Measurements from ENCODE around the gene MEF2C. TPM values are rescaled to one million over a fixed set of nuclear protein-coding genes. Genes with fewer than 3 reads are reported as not detected.

Gene MEF2C
- total RNA-seq, 1 donor from 2014 or later: under 0.01 TPM

GRCh38 chr5:88816195-88816594, 66.8 kb downstream of the MEF2C start:
- H3K4me3 ChIP-seq (ENCODE audit: low read depth, low read length): no peak overlapping the region
- no peaks in the 10 kb centered on the region for H3K36me3 ChIP-seq (ENCODE audit: control insufficient read depth, insufficient read depth, low read length)
- no peaks in the 10 kb centered on the region for H3K27me3 ChIP-seq (ENCODE audit: control insufficient read depth, insufficient read depth, low read length)
- FAIRE-seq (no peak), DNase-seq (ENCODE audit: low read depth) (no peak)
- no peak for TF ChIP-seq CTCF (IDR thresholded peaks at IDR 0.05; ENCODE audit: insufficient read depth, low read length, severe bottlenecking)

GRCh38 chr5:88815050-88815789, 67.8 kb downstream of the MEF2C start:
- Histone ChIP-seq H3K4me3 (ENCODE audit: low read depth, low read length) (no peak overlapping the region), H3K27me3 (ENCODE audit: control insufficient read depth, insufficient read depth, low read length) (no peaks in the 10 kb centered on the region), H3K36me3 (ENCODE audit: control insufficient read depth, insufficient read depth, low read length) (no peaks in the 10 kb centered on the region)
- no peak for FAIRE-seq
- DNase-seq (ENCODE audit: low read depth): no peak
- no peak for TF ChIP-seq CTCF (IDR thresholded peaks at IDR 0.05; ENCODE audit: insufficient read depth, low read length, severe bottlenecking)

- no peak for FAIRE-seq
- no peak for TF ChIP-seq CTCF (IDR thresholded peaks at IDR 0.05; ENCODE audit: insufficient read depth, low read length, severe bottlenecking)
- no peak overlapping the region for H3K4me3 ChIP-seq (ENCODE audit: low read depth, low read length)
- H3K36me3 ChIP-seq (ENCODE audit: control insufficient read depth, insufficient read depth, low read length): no peaks in the 10 kb centered on the region
- H3K27me3 ChIP-seq (ENCODE audit: control insufficient read depth, insufficient read depth, low read length): no peaks in the 10 kb centered on the region
- DNase-seq (ENCODE audit: low read depth): no peak
Measured at GRCh38 chr5:88813805-88814575, 69.0 kb downstream of the MEF2C start.

- FAIRE-seq: no peak
- Histone ChIP-seq H3K36me3 (ENCODE audit: control insufficient read depth, insufficient read depth, low read length) (no peaks in the 10 kb centered on the region), H3K4me3 (ENCODE audit: low read depth, low read length) (no peak overlapping the region), H3K27me3 (ENCODE audit: control insufficient read depth, insufficient read depth, low read length) (no peaks in the 10 kb centered on the region)
- no peak for TF ChIP-seq CTCF (IDR thresholded peaks at IDR 0.05; ENCODE audit: insufficient read depth, low read length, severe bottlenecking)
- DNase-seq (ENCODE audit: low read depth): no peak
Measured at GRCh38 chr5:88813244-88813643, 69.7 kb downstream of the MEF2C start.

GRCh38 chr5:88808153-88808552, 74.8 kb downstream of the MEF2C start:
- H3K36me3 ChIP-seq (ENCODE audit: control insufficient read depth, insufficient read depth, low read length): no peaks in the 10 kb centered on the region
- no peak for DNase-seq (ENCODE audit: low read depth)
- no peak for FAIRE-seq
- TF ChIP-seq CTCF (IDR thresholded peaks at IDR 0.05; ENCODE audit: insufficient read depth, low read length, severe bottlenecking): no peak
- no peak overlapping the region for H3K4me3 ChIP-seq (ENCODE audit: low read depth, low read length)
- no peaks in the 10 kb centered on the region for H3K27me3 ChIP-seq (ENCODE audit: control insufficient read depth, insufficient read depth, low read length)
